WI38 (cell line): ENCODE data around the gene TK2.

Source experiments
- H3K4me3 ChIP-seq: 2 replicates; pipeline ENCODE4 v1.5.1; 2011; ENCODE audit warnings: low read depth, mild to moderate bottlenecking, control low read depth, low read length
- TF ChIP-seq, protein P1 (sequence below): IDR thresholded peaks from 2 replicates; pipeline ENCODE4 v1.5.1; 2012; ENCODE audit warnings: low read depth, mild to moderate bottlenecking, control low read depth, low read length

Gene TK2

DNA sequence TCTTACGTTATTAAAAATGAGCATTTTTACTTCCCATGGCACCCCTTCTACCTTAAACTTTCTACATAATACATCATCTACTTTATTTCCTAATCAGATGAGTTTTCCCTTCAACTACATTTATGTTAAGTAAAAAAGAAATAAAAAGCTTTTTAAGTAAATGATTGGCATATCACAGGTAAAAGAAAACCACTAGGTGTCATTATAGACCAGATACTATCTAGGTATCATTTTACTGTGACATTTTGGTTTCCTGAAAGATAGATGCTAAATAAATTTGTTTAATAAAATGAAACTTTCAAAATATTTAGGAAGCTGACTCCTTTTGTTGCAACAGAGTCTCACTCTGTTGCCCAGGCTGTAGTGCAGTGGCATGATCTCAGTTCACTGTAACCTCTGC, 12.5 kb upstream of the TK2 start:
- H3K4me3 ChIP-seq: no peak overlapping the region
- TF ChIP-seq, protein P1, sequence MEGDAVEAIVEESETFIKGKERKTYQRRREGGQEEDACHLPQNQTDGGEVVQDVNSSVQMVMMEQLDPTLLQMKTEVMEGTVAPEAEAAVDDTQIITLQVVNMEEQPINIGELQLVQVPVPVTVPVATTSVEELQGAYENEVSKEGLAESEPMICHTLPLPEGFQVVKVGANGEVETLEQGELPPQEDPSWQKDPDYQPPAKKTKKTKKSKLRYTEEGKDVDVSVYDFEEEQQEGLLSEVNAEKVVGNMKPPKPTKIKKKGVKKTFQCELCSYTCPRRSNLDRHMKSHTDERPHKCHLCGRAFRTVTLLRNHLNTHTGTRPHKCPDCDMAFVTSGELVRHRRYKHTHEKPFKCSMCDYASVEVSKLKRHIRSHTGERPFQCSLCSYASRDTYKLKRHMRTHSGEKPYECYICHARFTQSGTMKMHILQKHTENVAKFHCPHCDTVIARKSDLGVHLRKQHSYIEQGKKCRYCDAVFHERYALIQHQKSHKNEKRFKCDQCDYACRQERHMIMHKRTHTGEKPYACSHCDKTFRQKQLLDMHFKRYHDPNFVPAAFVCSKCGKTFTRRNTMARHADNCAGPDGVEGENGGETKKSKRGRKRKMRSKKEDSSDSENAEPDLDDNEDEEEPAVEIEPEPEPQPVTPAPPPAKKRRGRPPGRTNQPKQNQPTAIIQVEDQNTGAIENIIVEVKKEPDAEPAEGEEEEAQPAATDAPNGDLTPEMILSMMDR: no peak

DNA sequence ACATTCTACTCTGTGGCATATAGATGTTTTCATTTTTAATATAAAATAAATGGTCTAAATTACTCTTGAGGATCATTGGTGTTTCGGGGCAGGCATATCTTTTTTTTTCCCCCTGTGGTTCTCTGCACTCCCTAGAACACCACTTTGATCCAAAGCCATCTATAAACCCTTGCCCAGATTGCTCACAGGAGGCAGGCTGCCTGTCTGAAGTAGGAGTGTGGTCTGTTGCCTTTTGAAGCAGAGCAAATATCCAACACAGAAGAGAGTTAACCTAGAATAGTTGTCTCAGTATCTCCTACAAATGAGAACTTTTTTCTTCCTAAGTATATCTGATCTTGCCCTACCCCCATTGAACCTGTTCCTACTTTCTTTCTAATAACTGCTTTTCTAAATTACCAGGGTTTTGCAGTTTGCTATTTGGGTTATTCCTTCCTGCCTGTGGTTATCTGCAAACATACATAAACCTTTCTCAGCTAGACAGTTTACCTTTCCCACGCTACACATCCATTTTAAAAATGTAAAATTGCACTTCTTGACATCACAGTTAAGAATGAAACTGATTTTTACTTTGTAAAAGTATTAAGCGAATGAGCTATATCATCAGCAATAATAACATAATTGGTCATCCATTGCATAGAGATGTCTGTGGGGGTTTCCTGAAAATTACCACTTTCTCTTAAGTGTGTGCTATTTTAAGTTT, 11.6 kb upstream of the TK2 start:
- H3K4me3 ChIP-seq: no peak overlapping the region
- TF ChIP-seq, protein P1: no peak

DNA sequence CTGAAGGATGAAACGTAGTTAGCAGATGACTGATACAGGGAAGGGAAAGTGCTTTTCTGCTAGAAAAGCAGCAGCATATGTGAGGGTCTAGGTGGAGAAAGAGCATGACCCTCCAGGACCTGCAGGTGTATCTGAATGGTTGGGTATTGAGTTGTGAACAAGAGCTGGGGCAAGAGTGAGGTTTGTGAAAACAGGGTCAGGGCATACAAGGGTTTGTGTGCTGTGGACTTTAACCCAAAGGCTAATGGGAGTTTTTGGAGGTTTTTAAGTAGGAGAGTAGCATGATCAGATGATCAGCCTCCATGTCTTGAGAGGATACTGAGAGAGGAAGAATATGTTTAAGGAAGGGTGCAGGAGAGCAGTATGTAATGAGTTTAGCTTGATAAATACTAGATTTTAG, 10.2 kb upstream of the TK2 start:
- TF ChIP-seq, protein P1: no peak
- H3K4me3 ChIP-seq: no peak overlapping the region

DNA sequence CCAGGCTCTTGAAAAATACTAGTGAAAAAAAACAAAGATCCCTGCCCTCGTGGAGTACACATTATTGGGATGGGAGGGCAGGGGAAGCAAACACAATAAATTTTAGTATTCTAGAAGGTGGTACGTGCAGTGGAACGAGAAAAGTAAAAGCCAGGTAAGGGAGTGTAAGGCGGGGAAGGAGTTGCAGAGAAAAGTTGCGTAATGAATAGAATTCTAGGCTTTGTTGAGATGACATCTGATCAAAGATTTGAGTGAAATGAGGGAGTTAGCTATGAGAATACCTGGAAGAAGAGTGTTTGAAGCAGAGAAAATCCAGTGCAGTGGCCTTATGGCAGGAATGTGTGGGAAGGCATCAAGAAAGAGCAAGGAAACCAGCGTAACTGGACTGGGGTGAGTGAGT, 4.6 kb upstream of the TK2 start:
- H3K4me3 ChIP-seq: no peak overlapping the region
- TF ChIP-seq, protein P1: no peak

DNA sequence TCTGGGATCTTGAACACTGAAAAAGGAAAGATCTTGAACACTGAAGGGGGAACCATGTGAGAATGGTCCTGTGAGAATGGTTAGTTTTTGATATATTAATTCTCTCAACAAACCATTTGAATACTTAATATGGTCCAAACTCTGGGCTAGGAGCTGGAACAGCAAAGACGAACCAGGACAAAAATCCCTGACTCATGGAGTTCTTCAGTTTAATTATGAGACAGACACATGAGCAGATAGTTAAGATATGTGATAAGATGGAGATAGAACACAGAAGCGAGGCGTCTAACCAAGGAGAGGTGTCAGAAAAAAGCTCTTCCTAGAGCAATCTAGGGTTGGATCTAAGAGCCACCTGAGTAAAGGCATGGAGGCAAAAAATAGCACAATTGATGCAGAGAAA, 4.1 kb upstream of the TK2 start:
- TF ChIP-seq, protein P1: no peak
- H3K4me3 ChIP-seq: no peak overlapping the region

DNA sequence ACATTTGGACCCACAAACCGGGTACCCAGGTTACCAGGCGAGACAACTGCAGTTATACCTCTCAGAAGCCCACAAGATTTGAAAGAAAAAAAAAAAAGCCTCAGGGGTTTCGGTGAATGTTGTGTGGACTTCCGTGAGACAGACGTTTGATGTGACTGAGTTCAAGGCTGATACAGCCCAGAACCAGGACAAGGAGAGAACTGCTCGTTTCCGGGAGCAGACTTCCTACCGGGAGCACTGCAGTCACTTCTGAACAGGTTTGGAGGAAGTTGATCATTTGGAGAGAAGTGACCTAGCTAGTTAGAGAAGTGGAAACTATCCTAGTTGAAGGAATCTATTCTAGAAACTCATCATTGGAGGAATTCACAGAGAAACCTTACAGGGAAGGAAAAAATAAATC, 3.3 kb upstream of the TK2 start:
- peak overlapping the region; percentile 68 for H3K4me3 ChIP-seq
- TF ChIP-seq, protein P1: no peak

DNA sequence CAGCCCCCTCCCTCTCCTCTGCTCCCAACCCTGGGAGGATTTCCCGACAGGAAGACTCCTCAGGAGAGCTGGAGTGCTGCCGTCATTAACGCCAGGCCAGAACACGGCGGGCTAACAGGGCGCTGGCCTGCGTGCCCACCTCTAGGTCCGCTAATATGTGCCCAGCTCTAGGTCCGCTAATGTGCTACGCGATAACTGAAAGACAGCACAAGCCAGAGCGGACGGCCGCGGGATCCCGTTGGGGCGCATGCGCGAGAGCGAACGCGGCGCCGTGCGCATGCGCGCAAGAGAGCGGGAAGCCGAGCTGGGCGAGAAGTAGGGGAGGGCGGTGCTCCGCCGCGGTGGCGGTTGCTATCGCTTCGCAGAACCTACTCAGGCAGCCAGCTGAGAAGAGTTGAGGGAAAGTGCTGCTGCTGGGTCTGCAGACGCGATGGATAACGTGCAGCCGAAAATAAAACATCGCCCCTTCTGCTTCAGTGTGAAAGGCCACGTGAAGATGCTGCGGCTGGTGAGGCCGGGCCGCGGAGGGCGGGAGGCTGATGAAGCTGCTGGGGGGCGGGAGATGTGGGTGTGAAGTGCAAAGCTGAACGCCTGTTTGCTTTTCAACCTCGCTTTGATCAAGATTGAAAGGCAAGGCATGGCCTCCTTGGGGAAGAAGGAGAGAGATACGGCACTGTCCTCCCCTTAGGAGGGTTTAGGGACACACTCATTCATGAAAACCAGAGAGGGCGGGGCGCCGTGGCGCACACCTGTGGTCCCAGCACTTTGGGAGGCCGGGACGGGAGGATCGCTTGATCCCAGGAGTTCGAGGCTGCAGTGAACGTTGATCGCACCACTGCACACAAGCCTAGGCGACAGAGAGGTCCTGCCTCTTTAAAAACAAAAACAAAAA, 2.6 kb upstream of the TK2 start, which contains the start of gene CKLF:
Gene CKLF, plus strand, starts transcription at position 291 of the 892 bp plus-strand sequence. Its CDS starts 140 bp downstream, at position 431.
- TF ChIP-seq, protein P1: no peak
- peak within 1 kb of the TSS; percentile 68 for H3K4me3 ChIP-seq
